ENCODE measurements around the gene UMAD1. TPM values are rescaled to one million over a fixed set of nuclear protein-coding genes. Genes with fewer than 3 reads are reported as not detected.
A peak's percentile ranks its signal among the peaks of the same experiment; 100 is the strongest.

The UMAD1 gene
- total and polyA plus RNA-seq, 2 donors from 2014 or later = 18.0 to 20.3 TPM

- DNase-seq (peak in 3 of 5 donors; percentile 18 to 51 (median 49)), FAIRE-seq (no peak)
- no peak overlapping the region for H3K4me3 ChIP-seq (ENCODE audit: low read length in 3 of 3)
- H3K9ac ChIP-seq (ENCODE audit: low read length in 3 of 3) = no peak overlapping the region
- TF ChIP-seq CTCF (IDR thresholded peaks at IDR 0.05; ENCODE audit: borderline replicate concordance, extremely low read depth, insufficient read depth) = no peak
- H3K9me3 ChIP-seq (ENCODE audit: control insufficient read depth in 2 of 3, insufficient read depth in 1 of 3, low read length in 3 of 3) = no peaks in the 10 kb centered on the region
- H3K4me1 ChIP-seq (ENCODE audit: control insufficient read depth in 2 of 3, insufficient read depth in 2 of 3, low read depth in 1 of 3, low read length in 3 of 3) = no peaks in the 10 kb centered on the region
- no peaks in the 10 kb centered on the region for H3K36me3 ChIP-seq (ENCODE audit: control insufficient read depth in 2 of 3, insufficient read depth in 3 of 3, low read length in 3 of 3)
- H3K27ac ChIP-seq (ENCODE audit: low read depth in 2 of 2, low read length in 2 of 2) = no peak overlapping the region
- intact Hi-C loops (cut with DNase I) = no loop called here
- H3K27me3 ChIP-seq (ENCODE audit: control insufficient read depth, insufficient read depth, low read length) = no peaks in the 10 kb centered on the region
Measured at GRCh38 chr7:7913504-7913903, 273.0 kb downstream of the UMAD1 start.

GRCh38 chr7:7914547-7914946, 274.0 kb downstream of the UMAD1 start:
- Histone ChIP-seq H3K36me3 (ENCODE audit: control insufficient read depth in 2 of 3, insufficient read depth in 3 of 3, low read length in 3 of 3) (no peaks in the 10 kb centered on the region), H3K9ac (ENCODE audit: low read length in 3 of 3) (no peak overlapping the region), H3K27me3 (ENCODE audit: control insufficient read depth, insufficient read depth, low read length) (no peaks in the 10 kb centered on the region), H3K4me1 (ENCODE audit: control insufficient read depth in 2 of 3, insufficient read depth in 2 of 3, low read depth in 1 of 3, low read length in 3 of 3) (no peaks in the 10 kb centered on the region), H3K4me3 (ENCODE audit: low read length in 3 of 3) (no peak overlapping the region), H3K27ac (ENCODE audit: low read depth in 2 of 2, low read length in 2 of 2) (no peak overlapping the region), H3K9me3 (ENCODE audit: control insufficient read depth in 2 of 3, insufficient read depth in 1 of 3, low read length in 3 of 3) (no peaks in the 10 kb centered on the region)
- intact Hi-C loops (cut with DNase I) = no loop called here
- DNase-seq = no peak
- no peak for TF ChIP-seq CTCF (IDR thresholded peaks at IDR 0.05; ENCODE audit: borderline replicate concordance, extremely low read depth, insufficient read depth)
- no peak for FAIRE-seq

- intact Hi-C loops (cut with DNase I) = no loop called here
- FAIRE-seq = no peak
Measured at GRCh38 chr7:7916064-7916463, 275.5 kb downstream of the UMAD1 start.

More at GRCh38 chr7:7916064-7916463, 275.5 kb downstream of the UMAD1 start:
- no peak for TF ChIP-seq CTCF (IDR thresholded peaks at IDR 0.05; ENCODE audit: borderline replicate concordance, extremely low read depth, insufficient read depth)
- Histone ChIP-seq H3K27me3 (ENCODE audit: control insufficient read depth, insufficient read depth, low read length) (no peaks in the 10 kb centered on the region), H3K9ac (ENCODE audit: low read length in 3 of 3) (no peak overlapping the region), H3K36me3 (ENCODE audit: control insufficient read depth in 2 of 3, insufficient read depth in 3 of 3, low read length in 3 of 3) (no peaks in the 10 kb centered on the region), H3K4me1 (ENCODE audit: control insufficient read depth in 2 of 3, insufficient read depth in 2 of 3, low read depth in 1 of 3, low read length in 3 of 3) (no peaks in the 10 kb centered on the region), H3K27ac (ENCODE audit: low read depth in 2 of 2, low read length in 2 of 2) (no peak overlapping the region), H3K4me3 (ENCODE audit: low read length in 3 of 3) (no peak overlapping the region), H3K9me3 (ENCODE audit: control insufficient read depth in 2 of 3, insufficient read depth in 1 of 3, low read length in 3 of 3) (no peaks in the 10 kb centered on the region)
- no peak for DNase-seq
